ENCODE measurements around the gene OR5B12. TPM values are rescaled to one million over a fixed set of nuclear protein-coding genes. Genes with fewer than 3 reads are reported as not detected.

Gene OR5B12
- total RNA-seq, 4 donors from 2014 or later = not detected

DNA sequence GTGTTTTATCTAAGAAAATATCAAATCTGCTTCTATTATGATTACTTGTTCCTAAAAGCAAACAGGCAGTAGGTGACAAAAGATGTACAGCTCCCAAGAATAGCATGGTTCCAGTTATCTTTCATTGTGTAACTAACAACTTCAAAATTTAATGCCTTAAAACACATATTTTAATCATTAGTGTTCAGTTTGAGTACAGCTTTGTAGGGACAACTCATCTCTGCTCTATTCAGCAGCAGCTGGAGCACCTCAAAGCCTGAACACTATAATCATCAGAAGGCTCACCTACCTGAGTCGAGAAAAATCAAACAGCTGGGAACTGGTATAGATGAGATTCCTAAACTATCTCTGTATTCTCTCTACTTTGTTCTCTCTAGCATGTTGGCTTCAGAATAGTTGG lies 24.3 kb upstream of the OR5B12 start:
- no peak for TF ChIP-seq EP300 (IDR thresholded peaks at IDR 0.05)
- TF ChIP-seq POLR2AphosphoS5 (IDR thresholded peaks at IDR 0.05) = no peak
- TF ChIP-seq, protein P1, sequence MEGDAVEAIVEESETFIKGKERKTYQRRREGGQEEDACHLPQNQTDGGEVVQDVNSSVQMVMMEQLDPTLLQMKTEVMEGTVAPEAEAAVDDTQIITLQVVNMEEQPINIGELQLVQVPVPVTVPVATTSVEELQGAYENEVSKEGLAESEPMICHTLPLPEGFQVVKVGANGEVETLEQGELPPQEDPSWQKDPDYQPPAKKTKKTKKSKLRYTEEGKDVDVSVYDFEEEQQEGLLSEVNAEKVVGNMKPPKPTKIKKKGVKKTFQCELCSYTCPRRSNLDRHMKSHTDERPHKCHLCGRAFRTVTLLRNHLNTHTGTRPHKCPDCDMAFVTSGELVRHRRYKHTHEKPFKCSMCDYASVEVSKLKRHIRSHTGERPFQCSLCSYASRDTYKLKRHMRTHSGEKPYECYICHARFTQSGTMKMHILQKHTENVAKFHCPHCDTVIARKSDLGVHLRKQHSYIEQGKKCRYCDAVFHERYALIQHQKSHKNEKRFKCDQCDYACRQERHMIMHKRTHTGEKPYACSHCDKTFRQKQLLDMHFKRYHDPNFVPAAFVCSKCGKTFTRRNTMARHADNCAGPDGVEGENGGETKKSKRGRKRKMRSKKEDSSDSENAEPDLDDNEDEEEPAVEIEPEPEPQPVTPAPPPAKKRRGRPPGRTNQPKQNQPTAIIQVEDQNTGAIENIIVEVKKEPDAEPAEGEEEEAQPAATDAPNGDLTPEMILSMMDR (IDR thresholded peaks at IDR 0.05) = no peak
- no peak for TF ChIP-seq POLR2A (IDR thresholded peaks at IDR 0.05)
- no peak for DNase-seq (ENCODE audit: low spot score in 2 of 2)
- no peaks in the 10 kb centered on the region for H3K36me3 ChIP-seq
- 88% methylated on average over 1 of the region's 1 CpG for WGBS
- no peaks in the 10 kb centered on the region for H3K27me3 ChIP-seq
- no peaks in the 10 kb centered on the region for H3K4me1 ChIP-seq
- no peak overlapping the region for H3K27ac ChIP-seq
- no peak overlapping the region for H3K4me3 ChIP-seq
- H3K9me3 ChIP-seq = no peaks in the 10 kb centered on the region

DNA sequence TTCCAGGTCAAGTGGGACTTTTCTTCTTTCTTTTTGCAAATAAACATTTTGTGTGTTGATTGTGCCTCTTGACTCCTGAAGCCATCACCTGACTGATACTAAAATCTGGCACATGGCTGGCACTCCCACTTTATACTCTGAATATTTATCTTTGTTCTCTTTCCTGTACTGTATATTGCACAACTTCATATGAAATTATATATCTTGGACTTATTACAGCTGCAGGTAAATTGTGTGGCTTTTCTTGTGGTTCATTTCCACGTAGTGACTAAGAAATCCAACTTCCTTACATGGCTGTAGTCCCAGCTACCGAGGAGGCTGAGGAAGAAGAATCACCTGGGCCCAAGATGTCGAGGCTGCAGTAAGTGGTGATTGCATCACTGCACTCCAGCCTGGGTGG lies 23.7 kb upstream of the OR5B12 start:
- Histone ChIP-seq H3K4me1 (no peaks in the 10 kb centered on the region), H3K9me3 (no peaks in the 10 kb centered on the region), H3K36me3 (no peaks in the 10 kb centered on the region), H3K4me3 (no peak overlapping the region), H3K27ac (no peak overlapping the region), H3K27me3 (no peaks in the 10 kb centered on the region)
- WGBS = 55% methylated on average over 3 of the region's 3 CpGs
- DNase-seq (ENCODE audit: low spot score in 2 of 2) = no peak
- TF ChIP-seq POLR2A (IDR thresholded peaks at IDR 0.05) (no peak), POLR2AphosphoS5 (IDR thresholded peaks at IDR 0.05) (no peak)

DNA sequence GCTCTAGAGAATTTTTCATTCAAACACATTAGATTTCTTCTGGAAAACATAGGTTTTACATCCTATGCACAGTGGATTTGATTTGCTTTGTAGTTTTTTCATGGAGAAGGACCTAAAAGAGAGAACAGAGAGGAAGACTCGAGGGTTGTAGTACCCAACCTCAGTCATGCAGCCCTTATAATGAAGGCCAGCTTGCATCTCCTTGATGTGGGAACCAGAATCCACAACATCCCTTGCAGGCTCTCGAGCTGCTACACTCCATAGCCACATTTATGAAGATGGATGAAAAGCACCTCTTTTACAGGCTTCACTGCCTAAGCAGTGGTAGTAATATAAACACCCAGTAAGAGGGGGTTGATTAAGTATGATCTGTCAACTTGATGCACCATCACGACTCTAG lies 9.5 kb upstream of the OR5B12 start:
- TF ChIP-seq EP300 (IDR thresholded peaks at IDR 0.05) (no peak), POLR2AphosphoS5 (IDR thresholded peaks at IDR 0.05) (no peak), POLR2A (IDR thresholded peaks at IDR 0.05) (no peak)
- TF ChIP-seq, protein P1 (IDR thresholded peaks at IDR 0.05) = no peak
- Histone ChIP-seq H3K27ac (no peak overlapping the region), H3K4me1 (no peaks in the 10 kb centered on the region), H3K4me3 (no peak overlapping the region), H3K36me3 (no peaks in the 10 kb centered on the region), H3K27me3 (no peaks in the 10 kb centered on the region), H3K9me3 (no peaks in the 10 kb centered on the region)
- DNase-seq (ENCODE audit: low spot score in 2 of 2) = no peak
- 64% methylated on average over 3 of the region's 3 CpGs for WGBS

DNA sequence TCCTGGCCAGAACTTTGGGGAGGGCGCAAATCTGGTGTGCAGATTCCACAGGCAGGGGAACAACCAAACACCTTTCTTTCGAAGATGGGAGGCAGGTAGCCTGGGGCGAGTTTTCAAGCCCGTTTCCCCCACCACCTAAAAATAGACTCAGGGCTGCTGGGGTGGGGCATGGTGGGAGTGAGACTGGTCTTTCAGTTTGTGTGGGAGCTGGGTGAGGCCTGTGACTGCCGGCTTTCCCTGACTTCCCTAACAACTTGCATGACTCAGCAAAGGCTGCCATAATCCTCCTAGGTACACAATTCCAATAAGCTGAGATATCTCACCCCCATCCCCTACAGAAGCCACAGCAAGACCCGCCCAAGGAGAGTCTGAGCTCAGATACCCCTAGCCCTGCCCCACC lies 4.3 kb upstream of the OR5B12 start:
- no peaks in the 10 kb centered on the region for H3K4me1 ChIP-seq
- 87% methylated on average over 6 of the region's 6 CpGs for WGBS
- H3K9me3 ChIP-seq = peaks cover 23% of the 10 kb centered on the region
- H3K27me3 ChIP-seq = no peaks in the 10 kb centered on the region
- H3K27ac ChIP-seq = no peak overlapping the region
- no peak for DNase-seq (ENCODE audit: low spot score in 2 of 2)
- H3K36me3 ChIP-seq = no peaks in the 10 kb centered on the region
- H3K4me3 ChIP-seq = no peak overlapping the region
- TF ChIP-seq POLR2AphosphoS5 (IDR thresholded peaks at IDR 0.05) (no peak), EP300 (IDR thresholded peaks at IDR 0.05) (no peak), POLR2A (IDR thresholded peaks at IDR 0.05) (no peak)
- TF ChIP-seq, protein P1 (IDR thresholded peaks at IDR 0.05) = no peak

DNA sequence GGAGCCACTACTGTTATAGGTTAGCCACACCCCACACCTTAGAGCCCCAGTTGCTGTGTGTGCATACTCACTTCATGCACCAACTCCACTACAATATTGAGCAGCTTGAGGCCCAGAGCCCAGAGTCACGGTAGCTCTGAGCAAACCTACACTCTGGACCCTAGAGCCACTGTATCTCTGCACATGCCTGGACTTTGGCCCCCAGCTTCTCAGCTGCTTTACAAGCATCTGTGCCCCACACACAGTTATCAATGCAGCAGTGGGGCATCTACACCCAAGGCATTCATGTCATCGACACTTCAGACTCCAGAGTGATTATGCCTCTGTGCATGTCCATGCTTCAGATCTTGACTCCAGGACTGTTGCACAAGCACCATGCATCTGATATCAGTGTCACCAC lies 2.3 kb upstream of the OR5B12 start:
- no peak for DNase-seq (ENCODE audit: low spot score in 2 of 2)
- no peak overlapping the region for H3K27ac ChIP-seq
- WGBS = 94% methylated on average over 2 of the region's 2 CpGs
- H3K9me3 ChIP-seq = peaks cover 23% of the 10 kb centered on the region
- no peak overlapping the region for H3K4me3 ChIP-seq
- no peaks in the 10 kb centered on the region for H3K36me3 ChIP-seq
- no peak for TF ChIP-seq EP300 (IDR thresholded peaks at IDR 0.05)
- TF ChIP-seq POLR2A (IDR thresholded peaks at IDR 0.05) = no peak
- TF ChIP-seq, protein P1 (IDR thresholded peaks at IDR 0.05) = no peak
- no peak for TF ChIP-seq POLR2AphosphoS5 (IDR thresholded peaks at IDR 0.05)
- no peaks in the 10 kb centered on the region for H3K4me1 ChIP-seq
- no peaks in the 10 kb centered on the region for H3K27me3 ChIP-seq

DNA sequence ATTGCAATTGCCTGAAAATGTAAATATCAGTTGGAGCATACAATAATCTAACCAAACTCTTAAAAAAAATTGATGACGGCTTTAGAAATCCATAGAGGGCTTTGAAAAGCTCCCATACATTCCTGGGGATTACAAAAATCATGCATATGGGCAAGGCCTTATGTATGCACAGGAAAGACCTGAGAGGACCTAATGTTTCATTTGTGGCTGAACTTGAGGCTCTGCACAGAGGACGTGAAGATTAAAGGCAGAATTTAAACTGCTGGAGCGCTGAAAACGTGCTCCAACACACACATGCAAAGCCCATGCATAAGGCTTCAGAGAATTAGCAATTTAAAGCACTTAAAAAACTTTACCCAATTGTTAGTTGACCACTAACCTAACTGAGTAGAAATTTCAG lies 3.5 kb downstream of the OR5B12 start:
- Histone ChIP-seq H3K36me3 (no peaks in the 10 kb centered on the region), H3K27ac (no peak overlapping the region), H3K4me1 (no peaks in the 10 kb centered on the region), H3K27me3 (no peaks in the 10 kb centered on the region), H3K9me3 (no peaks in the 10 kb centered on the region), H3K4me3 (no peak overlapping the region)
- 66% methylated on average over 4 of the region's 4 CpGs for WGBS
- no peak for DNase-seq (ENCODE audit: low spot score in 2 of 2)
- no peak for TF ChIP-seq POLR2AphosphoS5 (IDR thresholded peaks at IDR 0.05)
- no peak for TF ChIP-seq POLR2A (IDR thresholded peaks at IDR 0.05)
- no peak for TF ChIP-seq EP300 (IDR thresholded peaks at IDR 0.05)
- TF ChIP-seq, protein P1 (IDR thresholded peaks at IDR 0.05) = no peak
